IMR-90 (cell line): ENCODE measurements around the gene SSR1.

Experiments
- CEBPB ChIP-seq: IDR thresholded peaks from 2 replicates; pipeline ENCODE4 v1.6.1; 2012; ENCODE audit warnings: low read depth, low read length, improper control_type of control experiment
- CHD1 ChIP-seq: IDR thresholded peaks from 2 replicates; pipeline ENCODE4 v1.6.1; 2012; ENCODE audit warnings: low read depth, low read length, improper control_type of control experiment
- MAFK ChIP-seq: IDR thresholded peaks from 2 replicates; pipeline ENCODE4 v1.6.1; 2012; ENCODE audit warnings: low read depth, low read length, improper control_type of control experiment
- MXI1 ChIP-seq: IDR thresholded peaks from 2 replicates; pipeline ENCODE4 v1.6.1; 2012; ENCODE audit warnings: low read depth, mild to moderate bottlenecking, low read length, moderate library complexity, borderline replicate concordance
- POLR2A ChIP-seq: IDR thresholded peaks from 2 replicates; pipeline ENCODE4 v1.6.1; 2012; ENCODE audit warnings: mild to moderate bottlenecking, low read depth, low read length
- RFX5 ChIP-seq: IDR thresholded peaks from 2 replicates; pipeline ENCODE4 v1.8.0; 2012; ENCODE audit warnings: low read depth, mild to moderate bottlenecking, low read length, moderate library complexity
- TF ChIP-seq, protein P1 (sequence below): conservative IDR thresholded peaks from 2 replicates; pipeline ENCODE4 v1.5.1; 2012; ENCODE audit warnings: mild to moderate bottlenecking, low read depth, low read length, improper control_type of control experiment
- TF ChIP-seq, protein P2 (sequence below): fragments of 150-350 bp; IDR thresholded peaks from 2 replicates; pipeline ENCODE4 v1.6.1; 2017; ENCODE audit warnings: mild to moderate bottlenecking, antibody characterized with exemption, low read length, low read depth
- TF ChIP-seq, protein P3 (sequence below): fragments of 150-350 bp; IDR thresholded peaks from 2 replicates; pipeline ENCODE4 v1.6.1; 2016; ENCODE audit warnings: low read depth, mild to moderate bottlenecking, low read length, moderate library complexity, borderline replicate concordance

DNA sequence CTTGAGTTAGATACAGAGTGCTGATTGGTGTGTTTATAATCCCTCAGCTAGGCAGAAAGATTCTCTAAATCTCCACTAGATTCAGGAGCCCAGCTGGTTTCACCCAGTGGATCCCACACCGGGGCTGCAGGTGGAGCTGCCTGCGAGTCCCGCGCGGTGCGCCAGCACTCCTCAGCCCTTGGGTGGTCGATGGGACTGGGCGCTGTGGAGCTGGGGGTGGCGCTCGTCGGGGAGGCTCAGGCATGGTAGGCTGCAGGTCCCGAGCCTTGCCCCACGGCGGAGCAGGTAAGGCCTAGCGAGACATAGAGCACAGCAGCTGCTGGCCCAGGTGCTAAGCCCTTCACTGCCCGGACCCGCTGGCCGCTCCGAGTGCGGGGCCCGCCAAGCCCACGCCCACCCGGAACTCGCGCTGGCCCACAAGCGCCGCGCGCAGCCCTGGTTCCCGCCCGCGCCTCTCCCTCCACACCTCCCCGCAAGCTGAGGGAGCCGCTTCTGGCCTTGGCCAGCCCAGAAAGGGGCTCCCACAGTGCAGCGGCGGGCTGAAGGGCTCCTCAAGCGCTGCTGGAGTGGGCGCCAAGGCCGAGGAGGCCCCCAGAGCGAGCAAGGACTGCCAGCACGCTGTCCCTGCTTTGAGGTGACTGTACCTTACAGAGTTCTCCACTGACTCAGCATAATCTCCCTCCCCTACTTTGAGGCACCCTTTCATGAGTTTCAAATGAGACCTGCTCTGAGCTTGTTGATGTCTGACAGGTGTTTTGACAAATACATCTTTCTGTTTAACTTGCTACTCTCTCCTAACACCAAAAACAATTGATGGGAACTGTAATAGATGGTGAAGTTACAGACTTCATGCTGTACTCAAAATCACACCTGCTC lies 3.9 kb upstream of the SSR1 start:
- TF ChIP-seq, protein P1, sequence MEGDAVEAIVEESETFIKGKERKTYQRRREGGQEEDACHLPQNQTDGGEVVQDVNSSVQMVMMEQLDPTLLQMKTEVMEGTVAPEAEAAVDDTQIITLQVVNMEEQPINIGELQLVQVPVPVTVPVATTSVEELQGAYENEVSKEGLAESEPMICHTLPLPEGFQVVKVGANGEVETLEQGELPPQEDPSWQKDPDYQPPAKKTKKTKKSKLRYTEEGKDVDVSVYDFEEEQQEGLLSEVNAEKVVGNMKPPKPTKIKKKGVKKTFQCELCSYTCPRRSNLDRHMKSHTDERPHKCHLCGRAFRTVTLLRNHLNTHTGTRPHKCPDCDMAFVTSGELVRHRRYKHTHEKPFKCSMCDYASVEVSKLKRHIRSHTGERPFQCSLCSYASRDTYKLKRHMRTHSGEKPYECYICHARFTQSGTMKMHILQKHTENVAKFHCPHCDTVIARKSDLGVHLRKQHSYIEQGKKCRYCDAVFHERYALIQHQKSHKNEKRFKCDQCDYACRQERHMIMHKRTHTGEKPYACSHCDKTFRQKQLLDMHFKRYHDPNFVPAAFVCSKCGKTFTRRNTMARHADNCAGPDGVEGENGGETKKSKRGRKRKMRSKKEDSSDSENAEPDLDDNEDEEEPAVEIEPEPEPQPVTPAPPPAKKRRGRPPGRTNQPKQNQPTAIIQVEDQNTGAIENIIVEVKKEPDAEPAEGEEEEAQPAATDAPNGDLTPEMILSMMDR = no peak
- no peak for TF ChIP-seq RFX5
- no peak for TF ChIP-seq CHD1
- TF ChIP-seq MAFK = no peak
- TF ChIP-seq, protein P2, sequence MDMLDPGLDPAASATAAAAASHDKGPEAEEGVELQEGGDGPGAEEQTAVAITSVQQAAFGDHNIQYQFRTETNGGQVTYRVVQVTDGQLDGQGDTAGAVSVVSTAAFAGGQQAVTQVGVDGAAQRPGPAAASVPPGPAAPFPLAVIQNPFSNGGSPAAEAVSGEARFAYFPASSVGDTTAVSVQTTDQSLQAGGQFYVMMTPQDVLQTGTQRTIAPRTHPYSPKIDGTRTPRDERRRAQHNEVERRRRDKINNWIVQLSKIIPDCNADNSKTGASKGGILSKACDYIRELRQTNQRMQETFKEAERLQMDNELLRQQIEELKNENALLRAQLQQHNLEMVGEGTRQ = no peak
- TF ChIP-seq CEBPB = no peak
- no peak for TF ChIP-seq POLR2A
- TF ChIP-seq, protein P3, sequence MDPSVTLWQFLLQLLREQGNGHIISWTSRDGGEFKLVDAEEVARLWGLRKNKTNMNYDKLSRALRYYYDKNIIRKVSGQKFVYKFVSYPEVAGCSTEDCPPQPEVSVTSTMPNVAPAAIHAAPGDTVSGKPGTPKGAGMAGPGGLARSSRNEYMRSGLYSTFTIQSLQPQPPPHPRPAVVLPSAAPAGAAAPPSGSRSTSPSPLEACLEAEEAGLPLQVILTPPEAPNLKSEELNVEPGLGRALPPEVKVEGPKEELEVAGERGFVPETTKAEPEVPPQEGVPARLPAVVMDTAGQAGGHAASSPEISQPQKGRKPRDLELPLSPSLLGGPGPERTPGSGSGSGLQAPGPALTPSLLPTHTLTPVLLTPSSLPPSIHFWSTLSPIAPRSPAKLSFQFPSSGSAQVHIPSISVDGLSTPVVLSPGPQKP = no peak
- TF ChIP-seq MXI1 = no peak
